GM21576 (cell line): Measurements from ENCODE around the gene PTPRN2.

ENCODE experiments used
- ATAC-seq: cut with Tn5 transposase; IDR thresholded peaks from one replicate; pipeline ENCODE4 v1.9.1; 2021; ENCODE audit warnings: mild to moderate bottlenecking, moderate library complexity; ENCODE audit not compliant: unreplicated experiment

Gene PTPRN2

GRCh38 chr7:157805713-157806112 is 781.9 kb downstream of the PTPRN2 start:
- no peak for ATAC-seq

GRCh38 chr7:157803906-157804305 is 783.7 kb downstream of the PTPRN2 start:
- ATAC-seq, result no peak

GRCh38 chr7:157801971-157802675 is 785.5 kb downstream of the PTPRN2 start:
- no peak for ATAC-seq

- no peak for ATAC-seq
Measured at GRCh38 chr7:157801113-157801512, 786.5 kb downstream of the PTPRN2 start.

GRCh38 chr7:157800281-157800680 is 787.3 kb downstream of the PTPRN2 start:
- ATAC-seq, result no peak

- no peak for ATAC-seq
Measured at GRCh38 chr7:157799076-157799685, 788.4 kb downstream of the PTPRN2 start.

GRCh38 chr7:157797361-157797760 is 790.3 kb downstream of the PTPRN2 start:
- no peak for ATAC-seq

- ATAC-seq, result no peak
Measured at GRCh38 chr7:157796846-157797245, 790.8 kb downstream of the PTPRN2 start.

GRCh38 chr7:157795643-157796042 is 792.0 kb downstream of the PTPRN2 start:
- no peak for ATAC-seq

GRCh38 chr7:157795199-157795598 is 792.4 kb downstream of the PTPRN2 start:
- no peak for ATAC-seq

GRCh38 chr7:157794746-157795065 is 792.9 kb downstream of the PTPRN2 start:
- no peak for ATAC-seq

- ATAC-seq, result no peak
Measured at GRCh38 chr7:157793973-157794745, 793.5 kb downstream of the PTPRN2 start.

- ATAC-seq, result no peak
Measured at GRCh38 chr7:157793087-157793353, 794.6 kb downstream of the PTPRN2 start.

- ATAC-seq, result no peak
Measured at GRCh38 chr7:157792241-157793086, 795.2 kb downstream of the PTPRN2 start.

GRCh38 chr7:157791666-157792065 is 796.0 kb downstream of the PTPRN2 start:
- ATAC-seq, result no peak

GRCh38 chr7:157791261-157791660 is 796.4 kb downstream of the PTPRN2 start:
- no peak for ATAC-seq

- ATAC-seq, result no peak
Measured at GRCh38 chr7:157789942-157790341, 797.7 kb downstream of the PTPRN2 start.

- no peak for ATAC-seq
Measured at GRCh38 chr7:157789094-157789493, 798.5 kb downstream of the PTPRN2 start.

GRCh38 chr7:157788573-157788972 is 799.0 kb downstream of the PTPRN2 start:
- ATAC-seq, result no peak

- no peak for ATAC-seq
Measured at GRCh38 chr7:157787275-157787701, 800.3 kb downstream of the PTPRN2 start.
